A549 (cell line): ENCODE data around the gene STK16. TPM values are rescaled to one million over a fixed set of nuclear protein-coding genes. Genes with fewer than 3 reads are reported as not detected.
A peak's percentile ranks its signal among the peaks of the same experiment; 100 is the strongest.

Source experiments
- ATAC-seq, 2 experiments: fragments of 200-7000 bp in 1 of 2; fragments of >200 bp in 1 of 2; cut with Nextera tagmentation in 1 of 2; cut with Tn5 transposase in 1 of 2; 3 replicates each; pipeline versions ENCODE4 v1.8.0 to v1.9.1; 2018 to 2020; ENCODE audit warnings: mild to moderate bottlenecking in 1 of 2, moderate library complexity in 1 of 2
- CTCF ChIA-PET: fragments of 300-600 bp; sonication (Branson Sonifier 250); formaldehyde crosslinking; extraction: SDS; loops from one replicate; lab custom pipeline; 2021; ENCODE audit warnings: antibody characterized with exemption, inconsistent platforms; lab: Yijun Ruan, JAX
- POLR2A ChIA-PET: fragments of 350-600 bp; formaldehyde crosslinking; extraction: SDS; loops from one replicate; lab custom pipeline; 2021; ENCODE audit warnings: antibody characterized with exemption, inconsistent platforms; lab: Yijun Ruan, JAX
- DNase-seq, 2 experiments: peaks; one replicate each; pipeline versions ENCODE4 v3.0.0 to v3.0.0-alpha.2; 2011 to 2016; ENCODE audit warnings: low read depth in 1 of 2, low spot score in 1 of 2
- FAIRE-seq: peaks from 2 replicates; lab custom pipeline; 2011; peaks lifted over from hg19 to GRCh38; lab: Jason Lieb, UNC
- H3K27ac ChIP-seq, 2 experiments: fragments of >200 bp; sonication (Bioruptor Twin); formaldehyde crosslinking; 3 replicates each; pipeline ENCODE4 v1.5.1; 2016 to 2017
- H3K4me1 ChIP-seq: fragments of >200 bp; sonication (Bioruptor Twin); formaldehyde crosslinking; 3 replicates; pipeline ENCODE4 v1.6.1; 2016
- H3K4me2 ChIP-seq: fragments of >200 bp; sonication (Bioruptor Twin); formaldehyde crosslinking; 3 replicates; pipeline ENCODE4 v1.6.1; 2016
- H3K4me3 ChIP-seq: fragments of >200 bp; sonication (Bioruptor Twin); formaldehyde crosslinking; 3 replicates; pipeline ENCODE4 v1.5.1; 2016
- H3K9me3 ChIP-seq: fragments of >200 bp; sonication (Bioruptor Twin); formaldehyde crosslinking; 3 replicates; pipeline ENCODE4 v1.6.1; 2016
- ATOH8 ChIP-seq: fragments of 250-450 bp; sonication (Bioruptor Pico); IDR thresholded peaks from 2 replicates; pipeline ENCODE4 v1.5.0; 2020; ENCODE audit warnings: low read depth, mild to moderate bottlenecking, moderate library complexity
- BCL3 ChIP-seq: fragments of >200 bp; sonication (Bioruptor Twin); formaldehyde crosslinking; IDR thresholded peaks from 3 replicates; pipeline ENCODE4 v1.6.1; 2016
- BHLHE40 ChIP-seq: IDR thresholded peaks from 2 replicates; pipeline ENCODE4 v1.6.1; 2012; ENCODE audit warnings: low read depth, low read length, inconsistent platforms
- CBX8 ChIP-seq: fragments of 200-600 bp; sonication (generic); IDR thresholded peaks from 2 replicates; pipeline ENCODE4 v1.6.1; 2016
- CEBPB ChIP-seq, 2 experiments: fragments of >200 bp in 1 of 2; sonication (Bioruptor Twin) in 1 of 2; formaldehyde crosslinking in 1 of 2; IDR thresholded peaks; 2 replicates each; pipeline ENCODE4 v1.6.1; 2012 to 2016
- EP300 ChIP-seq, 2 experiments: fragments of >200 bp; sonication (Bioruptor Twin); formaldehyde crosslinking; IDR thresholded peaks; 2 replicates in 1 of 2; 3 replicates in 1 of 2; pipeline ENCODE4 v1.6.1; 2016 to 2017
- FOSB ChIP-seq: fragments of 250-450 bp; sonication (Bioruptor Pico); IDR thresholded peaks from 2 replicates; pipeline ENCODE4 v1.5.0; 2020; ENCODE audit warnings: mild to moderate bottlenecking, moderate library complexity
- FOXS1 ChIP-seq: fragments of 250-450 bp; sonication (Bioruptor Pico); IDR thresholded peaks from 2 replicates; pipeline ENCODE4 v1.5.0; 2020; ENCODE audit warnings: mild to moderate bottlenecking, moderate library complexity
- GATA3 ChIP-seq: IDR thresholded peaks from 2 replicates; pipeline ENCODE4 v1.6.1; 2012; ENCODE audit warnings: borderline replicate concordance
- HDAC2 ChIP-seq: fragments of 200-600 bp; sonication (generic); IDR thresholded peaks from 2 replicates; pipeline ENCODE4 v1.6.1; 2016
- HOXA7 ChIP-seq: fragments of 250-450 bp; sonication (Bioruptor Pico); IDR thresholded peaks from 2 replicates; pipeline ENCODE4 v1.5.0; 2020; ENCODE audit warnings: mild to moderate bottlenecking, moderate library complexity
- HOXB13 ChIP-seq: fragments of 250-450 bp; sonication (Bioruptor Pico); IDR thresholded peaks from 2 replicates; pipeline ENCODE4 v1.5.0; 2020; ENCODE audit warnings: low read depth, mild to moderate bottlenecking, moderate library complexity
- JUNB ChIP-seq: fragments of >200 bp; sonication (Bioruptor Twin); formaldehyde crosslinking; IDR thresholded peaks from 2 replicates; pipeline ENCODE4 v1.6.1; 2016
- KDM5A ChIP-seq: fragments of 200-600 bp; sonication (generic); IDR thresholded peaks from 2 replicates; pipeline ENCODE4 v1.6.1; 2016; ENCODE audit warnings: antibody characterized with exemption, mild to moderate bottlenecking
- MAFK ChIP-seq: fragments of 450-650 bp; IDR thresholded peaks from 2 replicates; pipeline ENCODE4 v1.6.1; 2014; ENCODE audit not compliant: partially characterized antibody
- MAX ChIP-seq: IDR thresholded peaks from 2 replicates; pipeline ENCODE4 v1.6.1; 2012
- MYC ChIP-seq: IDR thresholded peaks from 2 replicates; pipeline ENCODE4 v1.6.1; 2012; ENCODE audit warnings: mild to moderate bottlenecking, inconsistent platforms, low read length, improper control_type of control experiment, borderline replicate concordance
- NFE2L2 ChIP-seq: fragments of 150-350 bp; conservative IDR thresholded peaks from 2 replicates; pipeline ENCODE4 v1.6.1; 2014; ENCODE audit warnings: low read length
- NPAS2 ChIP-seq: fragments of 250-450 bp; sonication (Bioruptor Pico); IDR thresholded peaks from 2 replicates; pipeline ENCODE4 v1.8.0; 2022; ENCODE audit warnings: mild to moderate bottlenecking, moderate library complexity, borderline replicate concordance
- NR3C1 ChIP-seq: fragments of >200 bp; sonication (Bioruptor Twin); formaldehyde crosslinking; IDR thresholded peaks from 3 replicates; pipeline ENCODE4 v1.6.1; 2017
- PHF8 ChIP-seq: fragments of 200-600 bp; sonication (generic); IDR thresholded peaks from 2 replicates; pipeline ENCODE4 v1.6.1; 2016; ENCODE audit warnings: low read depth, mild to moderate bottlenecking, antibody characterized with exemption, moderate library complexity, borderline replicate concordance
- POLR2A ChIP-seq: IDR thresholded peaks from 2 replicates; pipeline ENCODE4 v1.6.1; 2012; ENCODE audit warnings: mild to moderate bottlenecking, low read length
- POLR2AphosphoS2 ChIP-seq: conservative IDR thresholded peaks from 2 replicates; pipeline ENCODE4 v1.6.1; 2012; ENCODE audit warnings: low read length, improper control_type of control experiment, inconsistent platforms
- RAD21 ChIP-seq, 2 experiments: fragments of >200 bp in 1 of 2; sonication (Bioruptor Twin) in 1 of 2; formaldehyde crosslinking in 1 of 2; IDR thresholded peaks in 1 of 2; conservative IDR thresholded peaks in 1 of 2; 2 replicates in 1 of 2; 3 replicates in 1 of 2; pipeline ENCODE4 v1.6.1; 2012 to 2018; ENCODE audit warnings: inconsistent platforms in 1 of 2
- RARB ChIP-seq: fragments of 250-450 bp; sonication (Bioruptor Pico); IDR thresholded peaks from 2 replicates; pipeline ENCODE4 v1.8.0; 2021; ENCODE audit warnings: mild to moderate bottlenecking, moderate library complexity
- REST ChIP-seq: fragments of 200-600 bp; sonication (generic); IDR thresholded peaks from 2 replicates; pipeline ENCODE4 v1.6.1; 2016; ENCODE audit warnings: antibody characterized with exemption, mild to moderate bottlenecking, moderate library complexity
- RNF2 ChIP-seq: fragments of 200-600 bp; sonication (generic); IDR thresholded peaks from 2 replicates; pipeline ENCODE4 v1.6.1; 2016; ENCODE audit warnings: low read depth, mild to moderate bottlenecking, antibody characterized with exemption, moderate library complexity, borderline replicate concordance
- SREBF2 ChIP-seq: fragments of 450-650 bp; IDR thresholded peaks from 2 replicates; pipeline ENCODE4 v1.6.1; 2014; ENCODE audit warnings: mild to moderate bottlenecking, moderate library complexity
- TFCP2L1 ChIP-seq: fragments of 250-450 bp; sonication (Bioruptor Pico); IDR thresholded peaks from 2 replicates; pipeline ENCODE4 v1.5.0; 2021; ENCODE audit warnings: mild to moderate bottlenecking
- TP53 ChIP-seq: fragments of 250-450 bp; sonication (Bioruptor Pico); IDR thresholded peaks from 2 replicates; pipeline ENCODE4 v1.5.0; 2021; ENCODE audit warnings: mild to moderate bottlenecking, moderate library complexity
- USF2 ChIP-seq: fragments of 450-650 bp; IDR thresholded peaks from 2 replicates; pipeline ENCODE4 v1.6.1; 2014; ENCODE audit warnings: antibody characterized with exemption
- ZC3H11A ChIP-seq: fragments of 450-650 bp; IDR thresholded peaks from 2 replicates; pipeline ENCODE4 v1.6.1; 2014; ENCODE audit warnings: antibody characterized with exemption, mild to moderate bottlenecking
- ZFP36 ChIP-seq: fragments of 450-650 bp; IDR thresholded peaks from 2 replicates; pipeline ENCODE4 v1.6.1; 2014; ENCODE audit warnings: borderline replicate concordance; ENCODE audit not compliant: partially characterized antibody
- ZNF302 ChIP-seq: fragments of 250-450 bp; sonication (Bioruptor Pico); IDR thresholded peaks from 2 replicates; pipeline ENCODE4 v1.9.0; 2021; ENCODE audit warnings: inconsistent platforms, mild to moderate bottlenecking, moderate library complexity
- WGBS: methylation state at CpG from one replicate; pipeline ENCODE4 v1.1.6; 2017; ENCODE audit errors: missing lambda C conversion rate; 5-methylcytosine and 5-hydroxymethylcytosine counted together
- polyA plus RNA-seq, 4 experiments: library from polyadenylated mRNA; depleted of rRNA in 3 of 4; stranded (reverse); fragments of >200 nt; fragmentation: RNase III in 1 of 4; extraction: RNeasy Plus Mini Kit Qiagen cat#74134 plus additional on column Dnase treatment in 1 of 4; gene quantifications; 2 replicates in 3 of 4; 3 replicates in 1 of 4; pipeline ENCODE4 v1.2.3, GENCODE V29; 2011 to 2017

STK16 gene
- polyA plus RNA-seq, 2 of the 4 experiments (the other 2 are of a cell fraction) = 37.0 to 43.3 TPM

GRCh38 chr2:219248845-219249202 is 3.5 kb downstream of the STK16 start (continued):
- no peak for TF ChIP-seq REST
- no peak for TF ChIP-seq TFCP2L1
- TF ChIP-seq PHF8 = no peak
- TF ChIP-seq MAFK = no peak

GRCh38 chr2:219249203-219249980 is 4.1 kb downstream of the STK16 start:
- Histone ChIP-seq H3K27ac (peak overlapping the region; percentile 90), H3K4me2 (peak overlapping the region; percentile 96), H3K4me1 (peaks cover 66% of the 10 kb centered on the region), H3K9me3 (no peaks in the 10 kb centered on the region), H3K4me3 (peak overlapping the region; percentile 27; the same call in 2 of the 3 replicates)
- POLR2A ChIA-PET = interaction anchor here (0.9 to 3.1 kb wide), 9 partner anchors 9 to 78 kb away, joined by 3 to 34 read pairs (median 10); partner anchors contain the start of genes ABCB6, ANKZF1, ATG9A and DNAJB2
- ATAC-seq = peak; percentile 51 to 58
- 0% methylated on average over 7 of the region's 7 CpGs for WGBS
- CTCF ChIA-PET = interaction anchor here (0.7 to 12.6 kb wide), 9 partner anchors 9 to 78 kb away, joined by 3 to 241 read pairs (median 4); partner anchors contain the start of genes CNPPD1 and DNAJB2
- DNase-seq = peak; percentile 55 to 93
- no peak for FAIRE-seq
- no peak for TF ChIP-seq POLR2A
- no peak for TF ChIP-seq KDM5A
- no peak for TF ChIP-seq USF2
- 0 out of 3 replicates have a peak, but pooled peaks have one; percentile 21 for TF ChIP-seq BCL3
- TF ChIP-seq ATOH8 (CRISPR knock-in tag) = 0 out of 2 replicates have a peak, but pooled peaks have one; percentile 41
- TF ChIP-seq MYC = no peak; the same call in 1 of the 2 replicates
- TF ChIP-seq RNF2 = no peak
- no peak for TF ChIP-seq ZNF302
- peak; percentile 66; the same call in 1 of the 2 replicates for TF ChIP-seq FOSB (CRISPR knock-in tag)
- TF ChIP-seq HOXA7 (CRISPR knock-in tag) = peak; percentile 69; the same call in 1 of the 2 replicates
- no peak for TF ChIP-seq HOXB13 (CRISPR knock-in tag)
- TF ChIP-seq EP300 (IDR thresholded peaks at IDR 0.05) = peak in 1 of 2 experiments; percentile 43; a peak in 1 of 5 replicates
- TF ChIP-seq CBX8 = no peak
- TF ChIP-seq RARB (CRISPR knock-in tag) = peak; percentile 21; the same call in 1 of the 2 replicates
- TF ChIP-seq NPAS2 (CRISPR knock-in tag) = no peak
- no peak for TF ChIP-seq NR3C1
- TF ChIP-seq NFE2L2 = no peak
- TF ChIP-seq CEBPB (IDR thresholded peaks at IDR 0.05) = no peak
- TF ChIP-seq FOXS1 (CRISPR knock-in tag) = no peak
- TF ChIP-seq ZFP36 = no peak
- peak in 1 of 2 experiments; percentile 27; a peak in 2 of 5 replicates for TF ChIP-seq RAD21 (conservative IDR thresholded peaks at IDR 0.05 in 1 of 2, IDR thresholded peaks at IDR 0.05 in 1 of 2)
- peak; percentile 33; the same call in 1 of the 2 replicates for TF ChIP-seq GATA3
- no peak for TF ChIP-seq ZC3H11A
- TF ChIP-seq BHLHE40 = no peak
- TF ChIP-seq POLR2AphosphoS2 = peak; percentile 93
- no peak; the same call in 1 of the 2 replicates for TF ChIP-seq TFCP2L1
- TF ChIP-seq JUNB = peak; percentile 41
- TF ChIP-seq SREBF2 = no peak
- peak; percentile 49 for TF ChIP-seq MAX
- no peak for TF ChIP-seq TP53 (CRISPR knock-in tag)
- TF ChIP-seq HDAC2 = no peak
